HepG2 (cell line): ENCODE measurements around the gene GMEB2. TPM values are rescaled to one million over a fixed set of nuclear protein-coding genes. Genes with fewer than 3 reads are reported as not detected.
A peak's percentile ranks its signal among the peaks of the same experiment; 100 is the strongest.

Experiments used
- ELK4 ChIP-seq: sonication (generic); formaldehyde crosslinking; IDR thresholded peaks from 2 replicates; pipeline ENCODE4 v1.9.0; 2021; ENCODE audit warnings: missing genetic modification reagents, borderline replicate concordance
- FOSL2 ChIP-seq: sonication (generic); formaldehyde crosslinking; IDR thresholded peaks from 2 replicates; pipeline ENCODE4 v1.4.0; 2020; ENCODE audit warnings: missing genetic modification reagents
- KDM2A ChIP-seq: sonication (generic); formaldehyde crosslinking; IDR thresholded peaks from 2 replicates; pipeline ENCODE4 v1.4.0; 2020; ENCODE audit warnings: low read depth, missing genetic modification reagents, borderline replicate concordance
- KLF13 ChIP-seq: sonication (generic); formaldehyde crosslinking; IDR thresholded peaks from 2 replicates; pipeline ENCODE4 v1.4.0; 2020; ENCODE audit warnings: mild to moderate bottlenecking, missing genetic modification reagents
- MYNN ChIP-seq: sonication (generic); formaldehyde crosslinking; IDR thresholded peaks from 2 replicates; pipeline ENCODE4 v1.4.0; 2020; ENCODE audit warnings: mild to moderate bottlenecking, low read depth, missing genetic modification reagents
- NCOR1 ChIP-seq: fragments of 200-600 bp; sonication (generic); IDR thresholded peaks from 2 replicates; pipeline ENCODE4 v1.7.0; 2017; ENCODE audit warnings: antibody characterized with exemption, low read length, borderline replicate concordance
- PTBP1 ChIP-seq: fragments of 200-400 bp; formaldehyde crosslinking; IDR thresholded peaks from 2 replicates; pipeline ENCODE4 v1.6.1; 2018; ENCODE audit warnings: low read length, low read depth; ENCODE audit not compliant: poor library complexity, severe bottlenecking
- RFX1 ChIP-seq: fragments of 450-650 bp; IDR thresholded peaks from 2 replicates; pipeline ENCODE4 v1.6.1; 2017
- RXRB ChIP-seq: IDR thresholded peaks from 2 replicates; pipeline ENCODE4 v1.6.1; 2016; ENCODE audit warnings: borderline replicate concordance, missing genetic modification reagents, missing compliant biosample characterization
- ZMYM3 ChIP-seq: sonication (generic); formaldehyde crosslinking; IDR thresholded peaks from 2 replicates; pipeline ENCODE4 v1.5.1; 2020; ENCODE audit warnings: mild to moderate bottlenecking, missing genetic modification reagents
- ZNF138 ChIP-seq: sonication (generic); formaldehyde crosslinking; IDR thresholded peaks from 2 replicates; pipeline ENCODE4 v1.5.0; 2020; ENCODE audit warnings: mild to moderate bottlenecking, low read depth, missing genetic modification reagents
- ZNF333 ChIP-seq: sonication (generic); formaldehyde crosslinking; IDR thresholded peaks from 2 replicates; pipeline ENCODE4 v1.4.0; 2020; ENCODE audit warnings: mild to moderate bottlenecking, missing genetic modification reagents, borderline replicate concordance
- ZNF343 ChIP-seq: sonication (generic); formaldehyde crosslinking; IDR thresholded peaks from 2 replicates; pipeline ENCODE4 v1.4.0; 2020; ENCODE audit warnings: mild to moderate bottlenecking, missing genetic modification reagents
- ZNF530 ChIP-seq: sonication (generic); formaldehyde crosslinking; IDR thresholded peaks from 2 replicates; pipeline ENCODE4 v1.5.0; 2020; ENCODE audit warnings: low read depth, mild to moderate bottlenecking, missing genetic modification reagents
- ZNF562 ChIP-seq: sonication (generic); formaldehyde crosslinking; IDR thresholded peaks from 2 replicates; pipeline ENCODE4 v1.8.0; 2022; ENCODE audit warnings: missing genetic modification reagents, borderline replicate concordance
- ZNF605 ChIP-seq: sonication (generic); formaldehyde crosslinking; IDR thresholded peaks from 2 replicates; pipeline ENCODE4 v1.8.0; 2022; ENCODE audit warnings: mild to moderate bottlenecking, missing genetic modification reagents
- ZSCAN20 ChIP-seq: sonication (generic); formaldehyde crosslinking; IDR thresholded peaks from 2 replicates; pipeline ENCODE4 v1.4.0; 2020; ENCODE audit warnings: missing genetic modification reagents, mild to moderate bottlenecking, borderline replicate concordance
- ZSCAN29 ChIP-seq: sonication (generic); formaldehyde crosslinking; conservative IDR thresholded peaks from 2 replicates; pipeline ENCODE4 v1.4.0; 2020; ENCODE audit warnings: mild to moderate bottlenecking, missing genetic modification reagents
- polyA plus RNA-seq, 8 experiments: library from polyadenylated mRNA; depleted of rRNA in 3 of 8; stranded (reverse) in 7 of 8; unstranded in 1 of 8; fragments of >200 nt; fragmentation: Illumina TruSeq in 4 of 8; extraction: Trizol in 4 of 8; gene quantifications; 2 replicates each; pipeline versions ENCODE4 v1.2.1 to v1.2.3, GENCODE V29; 2011 to 2016; ENCODE audit warnings: low read depth in 4 of 8, missing spikeins in 1 of 8, mixed read lengths in 1 of 8; ENCODE audit not compliant: insufficient read depth in 1 of 8
- total RNA-seq, 5 experiments: library from RNA; depleted of rRNA; stranded (reverse); fragments of >200 nt; fragmentation: Illumina TruSeq; extraction: Trizol; gene quantifications; 2 replicates each; pipeline ENCODE4 v1.2.3, GENCODE V29; 2016; ENCODE audit warnings: low read depth in 1 of 5
- TF ChIP-seq, protein P1 (sequence below): sonication (generic); formaldehyde crosslinking; IDR thresholded peaks from 2 replicates; pipeline ENCODE4 v1.4.0; 2020; ENCODE audit warnings: missing genetic modification reagents, borderline replicate concordance
- TF ChIP-seq, protein P2 (sequence below): sonication (generic); formaldehyde crosslinking; IDR thresholded peaks from 2 replicates; pipeline ENCODE4 v1.5.0; 2020; ENCODE audit warnings: missing genetic modification reagents, mild to moderate bottlenecking, borderline replicate concordance
- TF ChIP-seq, protein P3 (sequence below): sonication (generic); formaldehyde crosslinking; IDR thresholded peaks from 2 replicates; pipeline ENCODE4 v1.4.0; 2020; ENCODE audit warnings: missing genetic modification reagents
- TF ChIP-seq, protein P4 (sequence below): sonication (generic); formaldehyde crosslinking; conservative IDR thresholded peaks from 2 replicates; pipeline ENCODE4 v1.8.0; 2022; ENCODE audit warnings: missing genetic modification reagents

The GMEB2 gene
- total and polyA plus RNA-seq, 2 of the 13 experiments (the other 11 are each of a cell fraction or from before 2014, with no cell fraction given): 10.6 to 12.4 TPM

GRCh38 chr20:63544241-63544957 lies 82.5 kb downstream of the GMEB2 start (continued):
- TF ChIP-seq, protein P1, sequence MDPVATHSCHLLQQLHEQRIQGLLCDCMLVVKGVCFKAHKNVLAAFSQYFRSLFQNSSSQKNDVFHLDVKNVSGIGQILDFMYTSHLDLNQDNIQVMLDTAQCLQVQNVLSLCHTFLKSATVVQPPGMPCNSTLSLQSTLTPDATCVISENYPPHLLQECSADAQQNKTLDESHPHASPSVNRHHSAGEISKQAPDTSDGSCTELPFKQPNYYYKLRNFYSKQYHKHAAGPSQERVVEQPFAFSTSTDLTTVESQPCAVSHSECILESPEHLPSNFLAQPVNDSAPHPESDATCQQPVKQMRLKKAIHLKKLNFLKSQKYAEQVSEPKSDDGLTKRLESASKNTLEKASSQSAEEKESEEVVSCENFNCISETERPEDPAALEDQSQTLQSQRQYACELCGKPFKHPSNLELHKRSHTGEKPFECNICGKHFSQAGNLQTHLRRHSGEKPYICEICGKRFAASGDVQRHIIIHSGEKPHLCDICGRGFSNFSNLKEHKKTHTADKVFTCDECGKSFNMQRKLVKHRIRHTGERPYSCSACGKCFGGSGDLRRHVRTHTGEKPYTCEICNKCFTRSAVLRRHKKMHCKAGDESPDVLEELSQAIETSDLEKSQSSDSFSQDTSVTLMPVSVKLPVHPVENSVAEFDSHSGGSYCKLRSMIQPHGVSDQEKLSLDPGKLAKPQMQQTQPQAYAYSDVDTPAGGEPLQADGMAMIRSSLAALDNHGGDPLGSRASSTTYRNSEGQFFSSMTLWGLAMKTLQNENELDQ (CRISPR knock-in tag): no peak
- TF ChIP-seq ELK4: no peak
- TF ChIP-seq, protein P2, sequence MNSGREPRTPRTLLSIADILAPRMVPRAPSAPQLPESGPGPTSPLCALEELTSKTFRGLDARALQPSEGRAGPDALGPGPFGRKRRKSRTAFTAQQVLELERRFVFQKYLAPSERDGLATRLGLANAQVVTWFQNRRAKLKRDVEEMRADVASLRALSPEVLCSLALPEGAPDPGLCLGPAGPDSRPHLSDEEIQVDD (CRISPR knock-in tag): no peak
- TF ChIP-seq NCOR1: peak; percentile 94
- TF ChIP-seq, protein P3, sequence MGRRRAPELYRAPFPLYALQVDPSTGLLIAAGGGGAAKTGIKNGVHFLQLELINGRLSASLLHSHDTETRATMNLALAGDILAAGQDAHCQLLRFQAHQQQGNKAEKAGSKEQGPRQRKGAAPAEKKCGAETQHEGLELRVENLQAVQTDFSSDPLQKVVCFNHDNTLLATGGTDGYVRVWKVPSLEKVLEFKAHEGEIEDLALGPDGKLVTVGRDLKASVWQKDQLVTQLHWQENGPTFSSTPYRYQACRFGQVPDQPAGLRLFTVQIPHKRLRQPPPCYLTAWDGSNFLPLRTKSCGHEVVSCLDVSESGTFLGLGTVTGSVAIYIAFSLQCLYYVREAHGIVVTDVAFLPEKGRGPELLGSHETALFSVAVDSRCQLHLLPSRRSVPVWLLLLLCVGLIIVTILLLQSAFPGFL (CRISPR knock-in tag): no peak
- TF ChIP-seq ZSCAN29 (CRISPR knock-in tag): no peak
- TF ChIP-seq FOSL2: peak; percentile 14; the same call in 1 of the 2 replicates
- TF ChIP-seq MYNN (CRISPR knock-in tag): no peak
- TF ChIP-seq ZNF138 (CRISPR knock-in tag): no peak
- peak; percentile 27; the same call in 1 of the 2 replicates for TF ChIP-seq ZNF333 (CRISPR knock-in tag)
- no peak for TF ChIP-seq ZSCAN20
- TF ChIP-seq ZMYM3 (CRISPR knock-in tag): 0 out of 2 replicates have a peak, but pooled peaks have one; percentile 47
- no peak for TF ChIP-seq ZNF530
- no peak for TF ChIP-seq ZNF605 (CRISPR knock-in tag)
- TF ChIP-seq KDM2A (CRISPR knock-in tag): peak; percentile 37; the same call in 1 of the 2 replicates
- 0 out of 2 replicates have a peak, but pooled peaks have one; percentile 41 for TF ChIP-seq RXRB (CRISPR knock-in tag)
- TF ChIP-seq ZNF562 (CRISPR knock-in tag): no peak
- TF ChIP-seq KLF13 (CRISPR knock-in tag): no peak
- no peak for TF ChIP-seq PTBP1
- peak; percentile 35; the same call in 1 of the 2 replicates for TF ChIP-seq ZNF343
- TF ChIP-seq, protein P4, sequence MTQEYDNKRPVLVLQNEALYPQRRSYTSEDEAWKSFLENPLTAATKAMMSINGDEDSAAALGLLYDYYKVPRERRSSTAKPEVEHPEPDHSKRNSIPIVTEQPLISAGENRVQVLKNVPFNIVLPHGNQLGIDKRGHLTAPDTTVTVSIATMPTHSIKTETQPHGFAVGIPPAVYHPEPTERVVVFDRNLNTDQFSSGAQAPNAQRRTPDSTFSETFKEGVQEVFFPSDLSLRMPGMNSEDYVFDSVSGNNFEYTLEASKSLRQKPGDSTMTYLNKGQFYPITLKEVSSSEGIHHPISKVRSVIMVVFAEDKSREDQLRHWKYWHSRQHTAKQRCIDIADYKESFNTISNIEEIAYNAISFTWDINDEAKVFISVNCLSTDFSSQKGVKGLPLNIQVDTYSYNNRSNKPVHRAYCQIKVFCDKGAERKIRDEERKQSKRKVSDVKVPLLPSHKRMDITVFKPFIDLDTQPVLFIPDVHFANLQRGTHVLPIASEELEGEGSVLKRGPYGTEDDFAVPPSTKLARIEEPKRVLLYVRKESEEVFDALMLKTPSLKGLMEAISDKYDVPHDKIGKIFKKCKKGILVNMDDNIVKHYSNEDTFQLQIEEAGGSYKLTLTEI: no peak
- TF ChIP-seq RFX1: no peak
